Measurements from ENCODE around the gene CITED2.

CITED2 gene

DNA sequence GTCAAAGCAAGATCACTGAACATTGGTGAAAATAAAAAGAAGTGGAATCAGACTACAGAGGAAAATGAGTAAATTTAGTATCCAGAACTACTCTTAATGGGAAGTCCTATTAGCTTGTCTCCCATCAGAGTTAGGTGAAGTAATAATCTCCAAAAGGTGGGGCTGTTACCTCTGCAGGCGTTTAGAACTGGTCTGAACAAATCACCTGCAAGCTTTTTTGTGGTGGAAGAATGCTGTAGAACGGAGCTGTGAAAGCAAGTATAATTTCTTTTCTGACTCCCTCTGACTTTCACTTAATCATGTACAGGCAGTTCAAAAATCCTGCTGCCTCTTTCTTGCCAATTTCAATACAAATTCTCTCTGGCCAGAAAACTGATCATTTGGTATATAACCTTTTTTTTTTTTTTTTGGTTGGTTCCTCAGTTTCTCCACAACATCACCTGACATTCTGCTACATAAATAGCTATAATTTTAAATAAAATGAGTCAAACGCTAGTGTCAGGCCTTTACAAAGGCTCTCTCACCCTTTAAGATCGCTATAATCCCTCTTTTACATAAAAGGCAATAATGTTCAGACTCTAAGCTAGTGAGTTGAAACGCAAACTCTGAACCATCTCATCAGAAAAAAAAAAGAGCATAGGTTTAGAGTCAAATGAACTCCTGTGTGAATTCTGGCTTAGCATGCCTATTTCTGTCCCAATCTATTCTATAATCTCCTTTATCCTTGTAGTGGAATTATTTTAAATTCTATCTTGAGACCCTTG, 38.8 kb downstream of the CITED2 start:
- DNase-seq (ENCODE audit: extremely low read depth, low read depth), result no peak
- no peak for TF ChIP-seq CTCF (IDR thresholded peaks at IDR 0.05; ENCODE audit: low read depth, low read length, missing control alignments)
- no peak overlapping the region for H3K4me3 ChIP-seq (replicated peaks; ENCODE audit: low read depth, low read length)

- no peak overlapping the region for H3K4me3 ChIP-seq (replicated peaks; ENCODE audit: low read depth, low read length)
- TF ChIP-seq CTCF (IDR thresholded peaks at IDR 0.05; ENCODE audit: low read depth, low read length, missing control alignments), result no peak
- no peak for DNase-seq (ENCODE audit: extremely low read depth, low read depth)
These were observed 39.5 kb downstream of the CITED2 start for GRCh38 chr6:139334806-139335446.

DNA sequence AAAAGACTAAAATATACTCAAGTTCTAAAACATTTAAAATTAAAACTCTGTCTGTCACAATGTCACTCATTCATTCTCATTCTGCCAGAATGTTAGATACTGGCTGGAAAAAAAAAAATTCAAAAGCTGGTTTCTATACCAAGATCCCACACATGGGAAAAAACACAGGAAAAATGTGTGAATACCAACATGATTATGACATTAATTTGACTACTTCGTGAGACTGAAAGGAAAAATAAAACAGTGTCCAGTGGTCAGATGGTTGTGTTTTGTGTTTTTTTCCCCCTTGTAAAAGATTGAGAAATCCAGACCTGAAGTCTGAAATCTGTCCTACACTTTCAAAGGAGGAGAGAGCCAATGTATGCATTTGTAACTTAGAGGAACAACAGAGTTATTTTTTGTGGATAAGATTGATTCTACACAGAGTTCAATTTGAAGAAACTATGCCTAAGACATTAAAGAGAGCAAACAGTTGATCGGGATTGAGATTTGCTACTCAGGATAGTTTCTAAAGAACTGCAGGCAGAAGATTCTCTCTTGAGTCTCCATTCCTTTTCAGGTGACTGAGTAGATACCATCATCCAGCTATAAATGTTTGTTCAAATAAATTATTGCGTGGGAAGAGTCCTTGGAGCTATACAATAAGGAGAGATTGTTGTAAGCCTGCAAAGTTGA, 43.5 kb downstream of the CITED2 start:
- no peak overlapping the region for H3K4me3 ChIP-seq (replicated peaks; ENCODE audit: low read depth, low read length)
- no peak for DNase-seq (ENCODE audit: extremely low read depth, low read depth)
- TF ChIP-seq CTCF (IDR thresholded peaks at IDR 0.05; ENCODE audit: low read depth, low read length, missing control alignments), result no peak

GRCh38 chr6:139330306-139330705, 44.1 kb downstream of the CITED2 start:
- no peak overlapping the region for H3K4me3 ChIP-seq (replicated peaks; ENCODE audit: low read depth, low read length)
- no peak for DNase-seq (ENCODE audit: extremely low read depth, low read depth)
- TF ChIP-seq CTCF (IDR thresholded peaks at IDR 0.05; ENCODE audit: low read depth, low read length, missing control alignments), result no peak

GRCh38 chr6:139329224-139329623, 45.2 kb downstream of the CITED2 start:
- no peak for DNase-seq (ENCODE audit: extremely low read depth, low read depth)
- H3K4me3 ChIP-seq (replicated peaks; ENCODE audit: low read depth, low read length), result no peak overlapping the region
- no peak for TF ChIP-seq CTCF (IDR thresholded peaks at IDR 0.05; ENCODE audit: low read depth, low read length, missing control alignments)

DNA sequence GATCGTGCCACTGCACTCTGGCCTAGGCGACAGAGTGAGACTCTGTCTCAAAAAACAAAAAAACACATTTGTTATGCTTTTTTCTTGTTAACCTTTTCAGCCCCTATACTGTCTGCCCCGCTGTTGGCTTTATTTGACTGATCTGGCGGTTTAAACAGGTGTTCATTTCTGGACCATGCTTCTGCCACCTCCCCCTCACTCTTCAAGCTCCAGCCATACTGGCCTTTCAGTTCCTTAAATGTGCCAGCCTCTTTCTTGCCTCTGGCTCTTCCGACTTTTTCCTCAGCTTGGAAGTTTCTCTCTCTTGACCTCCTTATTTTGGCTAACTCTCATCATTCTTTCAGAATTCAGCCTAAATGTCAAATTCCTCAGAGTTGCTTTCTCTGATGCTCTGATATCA, 47.4 kb downstream of the CITED2 start:
- no peak for DNase-seq (ENCODE audit: extremely low read depth, low read depth)
- no peak for TF ChIP-seq CTCF (IDR thresholded peaks at IDR 0.05; ENCODE audit: low read depth, low read length, missing control alignments)
- no peak overlapping the region for H3K4me3 ChIP-seq (replicated peaks; ENCODE audit: low read depth, low read length)
